Measurements from ENCODE around the gene SMC6. TPM values are rescaled to one million over a fixed set of nuclear protein-coding genes. Genes with fewer than 3 reads are reported as not detected.

The SMC6 gene
- polyA plus RNA-seq, 3 donors, result 3.8 to 6.1 (median 5.1) TPM

DNA sequence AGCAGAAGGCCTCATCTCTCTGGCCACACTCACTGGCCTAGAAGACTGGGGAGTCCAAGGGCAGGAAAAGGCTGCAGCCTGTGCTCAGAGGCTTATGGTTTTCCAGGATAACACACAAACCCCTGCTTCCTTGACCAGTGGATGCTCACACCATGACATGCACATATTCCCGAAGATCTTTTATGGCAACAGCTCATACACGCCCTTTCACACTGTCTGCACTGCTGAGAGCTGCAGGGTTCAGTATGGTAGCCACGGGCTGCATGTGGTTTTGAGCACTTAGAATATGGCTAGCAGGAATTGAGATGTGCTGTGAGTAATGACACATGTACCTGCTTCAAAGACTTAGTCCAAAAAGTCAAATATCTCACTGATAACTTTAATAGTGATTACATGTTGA is 117.4 kb downstream of the SMC6 start:
- H3K27ac ChIP-seq (ENCODE audit: low read depth in 1 of 2, low read length in 2 of 2), result no peak overlapping the region
- Mint-ChIP-seq H3K27me3 (ENCODE audit: low read depth in 3 of 3) (peaks cover 1 to 4% (median 2%) of the 10 kb centered on the region in 3 donors), H3K4me1 (peaks cover 1% of the 10 kb centered on the region), H3K27ac (no peak overlapping the region), H3K36me3 (no peaks in the 10 kb centered on the region), H3K9me3 (peaks cover 0 to 4% (median 0%) of the 10 kb centered on the region in 7 donors), H3K4me3 (no peak overlapping the region)
- no peak for DNase-seq
- H3K27me3 ChIP-seq (ENCODE audit: control insufficient read depth in 2 of 2, insufficient read depth in 2 of 2, low read length in 2 of 2), result no peaks in the 10 kb centered on the region
- H3K4me2 ChIP-seq (replicated peaks; ENCODE audit: extremely low read depth, low read length, poor library complexity, severe bottlenecking), result no peak overlapping the region
- no CpG with 5 or more reads among the region's 3 CpGs for WGBS (ENCODE audit: insufficient coverage)
- no peaks in the 10 kb centered on the region for H4K20me1 ChIP-seq (ENCODE audit: insufficient read depth, low read length)
- no peaks in the 10 kb centered on the region for H3K9me3 ChIP-seq (replicated peaks in 1 of 2; ENCODE audit: control insufficient read depth in 1 of 2, insufficient read depth in 1 of 2, low read length in 2 of 2)
- no peaks in the 10 kb centered on the region for H3K36me3 ChIP-seq (replicated peaks in 1 of 2; ENCODE audit: control insufficient read depth in 1 of 2, insufficient read depth in 2 of 2, low read length in 2 of 2)
- H3K79me2 ChIP-seq (ENCODE audit: insufficient read depth, low read length), result no peaks in the 10 kb centered on the region
- no peaks in the 10 kb centered on the region for H3K4me1 ChIP-seq (ENCODE audit: control insufficient read depth in 1 of 2, insufficient read depth in 2 of 2, low read length in 2 of 2)
- TF ChIP-seq, protein P1, sequence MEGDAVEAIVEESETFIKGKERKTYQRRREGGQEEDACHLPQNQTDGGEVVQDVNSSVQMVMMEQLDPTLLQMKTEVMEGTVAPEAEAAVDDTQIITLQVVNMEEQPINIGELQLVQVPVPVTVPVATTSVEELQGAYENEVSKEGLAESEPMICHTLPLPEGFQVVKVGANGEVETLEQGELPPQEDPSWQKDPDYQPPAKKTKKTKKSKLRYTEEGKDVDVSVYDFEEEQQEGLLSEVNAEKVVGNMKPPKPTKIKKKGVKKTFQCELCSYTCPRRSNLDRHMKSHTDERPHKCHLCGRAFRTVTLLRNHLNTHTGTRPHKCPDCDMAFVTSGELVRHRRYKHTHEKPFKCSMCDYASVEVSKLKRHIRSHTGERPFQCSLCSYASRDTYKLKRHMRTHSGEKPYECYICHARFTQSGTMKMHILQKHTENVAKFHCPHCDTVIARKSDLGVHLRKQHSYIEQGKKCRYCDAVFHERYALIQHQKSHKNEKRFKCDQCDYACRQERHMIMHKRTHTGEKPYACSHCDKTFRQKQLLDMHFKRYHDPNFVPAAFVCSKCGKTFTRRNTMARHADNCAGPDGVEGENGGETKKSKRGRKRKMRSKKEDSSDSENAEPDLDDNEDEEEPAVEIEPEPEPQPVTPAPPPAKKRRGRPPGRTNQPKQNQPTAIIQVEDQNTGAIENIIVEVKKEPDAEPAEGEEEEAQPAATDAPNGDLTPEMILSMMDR (IDR thresholded peaks at IDR 0.05), result no peak
- H3K4me3 ChIP-seq (replicated peaks in 1 of 3; ENCODE audit: low read depth in 2 of 3, low read length in 3 of 3), result no peak overlapping the region
- no peak overlapping the region for H2AFZ ChIP-seq (ENCODE audit: insufficient read depth, low read depth, low read length, poor library complexity, severe bottlenecking)
- no peak overlapping the region for H3K9ac ChIP-seq (ENCODE audit: insufficient read depth, low read length, poor library complexity, severe bottlenecking)
- intact Hi-C loops (cut with micrococcal nuclease), result no loop called here

DNA sequence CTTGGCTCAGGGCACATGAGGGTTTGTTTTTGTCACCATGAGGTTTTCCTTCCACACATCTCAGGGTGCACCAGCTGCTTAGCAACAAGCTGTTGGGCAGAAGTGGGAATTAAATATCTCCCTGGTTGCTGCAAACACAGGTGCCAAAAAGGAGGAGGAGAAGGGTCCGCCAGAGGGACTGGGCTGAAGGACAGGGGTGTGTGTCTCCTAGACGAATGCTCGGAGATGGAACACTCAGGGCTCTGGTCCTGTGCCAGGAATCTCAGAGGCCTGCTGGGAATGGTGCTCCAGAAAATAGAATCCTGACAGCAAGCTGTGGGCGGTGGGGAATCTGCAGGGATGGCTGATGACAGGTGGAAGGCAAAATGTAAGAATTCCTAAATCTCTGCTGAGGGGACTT is 118.6 kb downstream of the SMC6 start:
- Histone ChIP-seq H2AFZ (ENCODE audit: insufficient read depth, low read depth, low read length, poor library complexity, severe bottlenecking) (no peak overlapping the region), H3K36me3 (replicated peaks in 1 of 2; ENCODE audit: control insufficient read depth in 1 of 2, insufficient read depth in 2 of 2, low read length in 2 of 2) (no peaks in the 10 kb centered on the region), H3K9ac (ENCODE audit: insufficient read depth, low read length, poor library complexity, severe bottlenecking) (no peak overlapping the region), H3K79me2 (ENCODE audit: insufficient read depth, low read length) (no peaks in the 10 kb centered on the region), H3K27ac (ENCODE audit: low read depth in 1 of 2, low read length in 2 of 2) (no peak overlapping the region), H3K9me3 (replicated peaks in 1 of 2; ENCODE audit: control insufficient read depth in 1 of 2, insufficient read depth in 1 of 2, low read length in 2 of 2) (no peaks in the 10 kb centered on the region), H3K4me1 (ENCODE audit: control insufficient read depth in 1 of 2, insufficient read depth in 2 of 2, low read length in 2 of 2) (no peaks in the 10 kb centered on the region), H3K4me2 (replicated peaks; ENCODE audit: extremely low read depth, low read length, poor library complexity, severe bottlenecking) (no peak overlapping the region), H3K4me3 (replicated peaks in 1 of 3; ENCODE audit: low read depth in 2 of 3, low read length in 3 of 3) (no peak overlapping the region), H4K20me1 (ENCODE audit: insufficient read depth, low read length) (no peaks in the 10 kb centered on the region), H3K27me3 (ENCODE audit: control insufficient read depth in 2 of 2, insufficient read depth in 2 of 2, low read length in 2 of 2) (no peaks in the 10 kb centered on the region)
- Mint-ChIP-seq H3K36me3 (no peaks in the 10 kb centered on the region), H3K27me3 (ENCODE audit: low read depth in 3 of 3) (peaks cover 2 to 4% (median 3%) of the 10 kb centered on the region in 3 donors), H3K9me3 (peaks cover 0 to 8% (median 2%) of the 10 kb centered on the region in 7 donors), H3K4me3 (no peak overlapping the region), H3K27ac (no peak overlapping the region), H3K4me1 (no peaks in the 10 kb centered on the region)
- WGBS (ENCODE audit: insufficient coverage), result 96% methylated on average over 4 of the region's 4 CpGs
- TF ChIP-seq, protein P1 (IDR thresholded peaks at IDR 0.05), result no peak
- intact Hi-C loops (cut with micrococcal nuclease), result no loop called here
- no peak for DNase-seq

All from CD14-positive monocyte (primary cell).